Neural progenitor cell (in vitro differentiated cells): ENCODE measurements around the gene MACROD2.

Experiments used
- CTCF ChIP-seq: fragments of 200-600 bp; sonication (generic); IDR thresholded peaks from 2 replicates; pipeline ENCODE4 v1.5.1; 2017; ENCODE audit warnings: antibody characterized with exemption, mild to moderate bottlenecking
- EZH2 ChIP-seq: fragments of 200-600 bp; sonication (generic); IDR thresholded peaks from 2 replicates; pipeline ENCODE4 v1.6.1; 2017; ENCODE audit warnings: antibody characterized with exemption, mild to moderate bottlenecking, moderate library complexity

DNA sequence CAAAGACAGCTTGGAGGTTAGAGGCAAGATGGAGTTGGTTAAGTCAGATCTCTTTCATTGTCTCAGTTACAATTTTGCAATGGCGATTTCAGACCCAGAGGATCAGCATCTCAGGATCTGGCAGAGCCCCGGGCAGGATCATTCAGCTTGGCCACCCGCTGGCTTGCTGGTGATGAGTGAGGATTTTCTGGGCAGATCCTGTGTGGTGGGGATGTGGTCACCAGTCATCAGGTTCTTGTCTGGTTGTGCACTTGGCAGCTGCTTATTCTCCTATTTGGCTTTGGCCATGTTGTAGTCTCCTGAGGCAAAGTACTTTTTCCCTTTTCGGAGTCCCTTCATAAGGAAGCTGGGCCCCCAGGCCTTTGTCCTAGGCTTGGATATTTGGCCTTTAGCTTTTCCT, 1624.0 kb downstream of the MACROD2 start:
- TF ChIP-seq EZH2, result no peak
- TF ChIP-seq CTCF, result no peak
